Islet precursor cell (in vitro differentiated cells): ENCODE measurements around the gene PFDN1.

Source experiments
- DNase-seq: peaks from one replicate; pipeline ENCODE4 v3.0.0-alpha.2; 2018

PFDN1 gene

GRCh38 chr5:140295414-140295813 lies 7.5 kb downstream of the PFDN1 start:
- DNase-seq: no peak

GRCh38 chr5:140294753-140295152 lies 8.1 kb downstream of the PFDN1 start:
- no peak for DNase-seq

GRCh38 chr5:140293849-140294100 lies 9.1 kb downstream of the PFDN1 start:
- no peak for DNase-seq

GRCh38 chr5:140293091-140293848 lies 9.6 kb downstream of the PFDN1 start:
- no peak for DNase-seq

- DNase-seq: no peak
These were observed 10.5 kb downstream of the PFDN1 start for GRCh38 chr5:140292212-140293036.

GRCh38 chr5:140287801-140288521 lies 14.9 kb downstream of the PFDN1 start:
- DNase-seq: no peak

- no peak for DNase-seq
These were observed 16.5 kb downstream of the PFDN1 start for GRCh38 chr5:140286424-140286823.

GRCh38 chr5:140284013-140284412 lies 18.9 kb downstream of the PFDN1 start:
- DNase-seq: no peak

- no peak for DNase-seq
These were observed 20.6 kb downstream of the PFDN1 start for GRCh38 chr5:140282266-140282665.

GRCh38 chr5:140275837-140276236 lies 27.1 kb downstream of the PFDN1 start:
- DNase-seq: no peak

- no peak for DNase-seq
These were observed 29.5 kb downstream of the PFDN1 start for GRCh38 chr5:140273401-140273877.

GRCh38 chr5:140270008-140270407 lies 32.9 kb downstream of the PFDN1 start:
- no peak for DNase-seq

- DNase-seq: no peak
These were observed 35.3 kb downstream of the PFDN1 start for GRCh38 chr5:140267559-140268018.

- DNase-seq: no peak
These were observed 35.7 kb downstream of the PFDN1 start for GRCh38 chr5:140267201-140267540.

GRCh38 chr5:140266471-140267200 lies 36.3 kb downstream of the PFDN1 start:
- DNase-seq: no peak

GRCh38 chr5:140265845-140266244 lies 37.1 kb downstream of the PFDN1 start:
- DNase-seq: no peak

GRCh38 chr5:140262839-140263238 lies 40.1 kb downstream of the PFDN1 start:
- DNase-seq: no peak

GRCh38 chr5:140262221-140262620 lies 40.7 kb downstream of the PFDN1 start:
- DNase-seq: no peak

GRCh38 chr5:140261403-140262171 lies 41.3 kb downstream of the PFDN1 start:
- DNase-seq: peak; percentile 82

GRCh38 chr5:140260089-140260656 lies 42.7 kb downstream of the PFDN1 start:
- DNase-seq: no peak

GRCh38 chr5:140259500-140259899 lies 43.4 kb downstream of the PFDN1 start:
- no peak for DNase-seq

GRCh38 chr5:140258873-140259272 lies 44.0 kb downstream of the PFDN1 start:
- no peak for DNase-seq
